NCI-H2227 (cell line): ENCODE results near the gene ITPRID2.
"Not testable (repeated sequence)": the region's sequence is repeated elsewhere in the genome, so short reads cannot be mapped to it uniquely, and the experiment has no call there.

Experiments used
- DNase-seq: peaks from one replicate; lab custom pipeline; 2025; ENCODE audit not compliant: unreplicated experiment; lab: John Stamatoyannopoulos, UW

The ITPRID2 gene

DNA sequence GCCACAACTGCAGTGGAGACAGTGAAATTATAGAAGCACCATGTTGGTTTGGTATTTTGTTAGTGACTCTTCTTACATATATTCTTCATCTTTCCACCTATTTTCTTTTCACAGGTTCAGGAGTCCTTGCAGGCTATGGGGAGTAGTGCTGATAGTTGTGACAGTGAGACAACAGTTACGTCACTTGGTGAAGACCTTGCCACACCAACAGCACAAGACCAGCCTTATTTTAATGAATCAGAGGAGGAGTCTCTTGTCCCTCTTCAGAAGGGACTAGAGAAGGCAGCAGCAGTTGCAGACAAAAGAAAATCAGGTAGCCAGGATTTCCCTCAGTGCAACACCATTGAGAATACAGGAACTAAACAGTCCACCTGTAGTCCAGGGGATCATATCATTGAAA lies 23.6 kb downstream of the ITPRID2 start:
- no peak for DNase-seq

DNA sequence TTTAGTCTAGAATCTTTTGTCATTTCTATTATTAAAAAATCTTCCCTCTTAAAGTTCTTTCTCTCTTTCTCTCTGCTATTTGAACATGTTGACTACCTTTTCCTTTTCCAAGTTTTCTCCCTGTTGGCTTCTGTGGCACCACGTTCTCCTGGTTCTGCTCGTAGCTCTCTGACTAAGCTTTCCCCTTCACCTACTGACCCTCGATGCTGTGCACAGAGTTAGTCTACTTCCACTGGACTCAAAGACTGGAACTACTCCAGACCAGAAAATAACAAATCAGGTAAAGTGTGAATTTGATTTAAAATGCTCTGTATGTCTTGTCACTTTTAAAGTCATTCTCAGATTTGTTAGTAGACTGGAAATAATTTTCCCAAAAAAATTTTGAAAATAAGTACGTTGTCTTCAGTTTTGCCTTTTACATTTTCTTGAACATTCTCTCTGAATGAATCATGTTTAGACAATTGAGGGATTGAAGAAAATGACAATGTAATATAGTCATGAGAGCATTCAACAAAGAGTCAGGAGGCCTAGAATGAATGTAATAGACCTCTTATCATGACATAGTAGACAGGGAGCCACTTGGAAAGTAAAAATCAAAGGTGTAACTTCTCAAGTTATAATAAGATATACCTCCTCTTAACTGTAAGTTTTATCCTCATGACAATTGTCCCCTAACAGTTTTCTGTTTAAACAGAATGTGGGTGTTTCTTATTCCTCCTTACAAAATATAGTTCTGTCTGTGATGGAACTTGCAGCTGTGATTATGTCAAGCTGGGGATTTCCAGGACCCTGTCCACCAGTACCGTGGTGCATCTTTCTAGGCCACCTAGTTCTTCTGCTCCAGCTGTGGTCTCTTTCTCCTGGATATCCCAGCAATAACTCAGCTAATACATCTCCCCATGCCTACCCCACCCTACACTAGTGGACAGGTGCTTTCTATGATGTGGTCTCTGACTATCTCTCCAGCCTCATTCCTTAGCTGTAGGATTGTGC lies 25.5 kb downstream of the ITPRID2 start:
- DNase-seq: no peak

DNA sequence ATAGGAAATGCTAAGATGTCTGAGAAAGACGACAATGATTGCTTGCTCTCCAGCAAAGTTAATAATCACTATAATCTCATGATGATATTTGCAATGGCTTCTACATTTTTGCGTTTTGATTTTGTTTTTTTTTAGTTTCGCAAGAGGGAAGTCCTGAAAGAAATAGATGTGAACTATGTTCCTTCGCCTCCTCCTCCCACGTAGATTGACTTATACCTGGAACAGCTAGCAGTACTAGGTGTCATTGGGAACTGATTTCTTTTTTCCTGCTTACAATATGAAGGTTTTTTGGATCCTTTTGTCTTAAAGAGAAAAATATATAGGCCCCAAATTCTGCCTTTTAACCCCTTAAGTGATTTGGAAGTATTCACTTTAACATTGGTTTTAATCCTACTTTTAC lies 26.7 kb downstream of the ITPRID2 start:
- no peak for DNase-seq

DNA sequence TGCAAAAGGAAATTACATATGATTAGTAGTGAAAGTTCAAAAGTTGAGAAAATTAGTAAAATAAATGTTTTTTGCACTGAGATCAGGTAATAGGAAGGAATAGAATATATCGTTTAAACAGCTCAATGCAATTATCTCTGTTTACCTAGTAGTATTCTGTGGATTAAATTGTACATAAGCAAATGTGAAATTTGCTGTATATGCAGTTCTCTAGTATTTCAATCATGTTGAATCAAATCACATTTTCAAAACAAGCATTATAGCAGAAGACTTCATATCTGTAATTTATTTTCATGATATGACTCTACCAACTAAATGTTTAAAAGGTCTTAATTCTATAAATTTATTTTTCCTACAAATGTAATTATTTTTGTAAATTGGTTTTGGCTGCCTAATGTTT lies 31.6 kb downstream of the ITPRID2 start:
- no peak for DNase-seq

DNA sequence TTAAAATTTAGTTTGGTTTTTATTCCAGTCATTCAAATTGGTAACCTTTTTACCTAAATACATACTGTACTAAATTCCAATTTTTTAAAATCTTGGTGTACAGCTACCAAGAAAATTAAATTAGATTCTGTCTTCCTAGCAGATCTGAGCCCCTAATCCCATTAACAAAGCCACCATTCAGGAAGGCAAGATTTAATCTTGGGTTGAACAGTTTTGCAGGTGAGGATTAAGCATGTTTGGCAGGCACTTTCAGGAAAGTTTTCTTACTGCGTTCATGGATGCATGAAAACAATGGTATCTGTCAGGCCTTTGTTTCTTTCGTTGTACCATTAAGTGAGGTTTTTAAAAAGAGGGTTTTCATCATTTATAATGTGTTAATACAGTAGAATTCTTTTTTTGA lies 32.8 kb downstream of the ITPRID2 start:
- no peak for DNase-seq

DNA sequence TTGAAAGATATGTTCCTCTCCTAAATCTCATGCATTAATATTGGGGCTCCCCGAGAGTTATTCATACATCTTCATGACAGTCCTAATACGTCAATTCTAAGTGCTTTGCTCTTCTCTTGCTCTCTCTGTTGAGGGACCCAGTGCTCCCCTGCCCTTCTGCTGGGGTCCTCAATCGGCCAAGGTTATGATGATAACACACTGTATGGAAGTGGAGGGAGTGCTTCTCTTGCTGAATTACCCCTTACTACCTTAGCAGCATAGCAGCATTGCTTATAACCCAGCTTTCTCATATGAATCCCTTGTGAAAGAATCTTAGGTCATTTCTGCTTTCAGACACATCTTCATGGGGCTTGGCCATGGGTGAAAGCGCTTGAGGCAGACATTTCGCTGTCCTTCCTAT lies 43.2 kb downstream of the ITPRID2 start:
- no peak for DNase-seq

DNA sequence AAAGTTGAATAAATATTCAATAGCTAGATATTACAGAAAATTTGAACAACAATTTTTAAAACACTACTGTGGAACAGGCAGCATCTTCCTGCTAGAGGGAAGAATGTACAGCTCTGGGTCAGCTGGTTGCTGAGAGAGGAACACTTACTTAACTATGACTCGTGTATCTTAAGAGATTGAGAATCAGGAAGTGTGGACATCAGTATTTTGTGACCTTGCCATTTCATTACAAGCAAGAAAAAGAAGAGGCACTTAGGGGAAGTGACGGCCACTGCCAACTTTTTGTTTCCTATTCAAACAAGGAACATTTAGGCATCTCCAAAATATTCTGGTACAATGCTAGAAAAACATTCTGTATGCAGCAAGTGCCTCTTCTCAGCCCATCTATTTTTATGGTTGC lies 45.9 kb downstream of the ITPRID2 start:
- DNase-seq: no peak

DNA sequence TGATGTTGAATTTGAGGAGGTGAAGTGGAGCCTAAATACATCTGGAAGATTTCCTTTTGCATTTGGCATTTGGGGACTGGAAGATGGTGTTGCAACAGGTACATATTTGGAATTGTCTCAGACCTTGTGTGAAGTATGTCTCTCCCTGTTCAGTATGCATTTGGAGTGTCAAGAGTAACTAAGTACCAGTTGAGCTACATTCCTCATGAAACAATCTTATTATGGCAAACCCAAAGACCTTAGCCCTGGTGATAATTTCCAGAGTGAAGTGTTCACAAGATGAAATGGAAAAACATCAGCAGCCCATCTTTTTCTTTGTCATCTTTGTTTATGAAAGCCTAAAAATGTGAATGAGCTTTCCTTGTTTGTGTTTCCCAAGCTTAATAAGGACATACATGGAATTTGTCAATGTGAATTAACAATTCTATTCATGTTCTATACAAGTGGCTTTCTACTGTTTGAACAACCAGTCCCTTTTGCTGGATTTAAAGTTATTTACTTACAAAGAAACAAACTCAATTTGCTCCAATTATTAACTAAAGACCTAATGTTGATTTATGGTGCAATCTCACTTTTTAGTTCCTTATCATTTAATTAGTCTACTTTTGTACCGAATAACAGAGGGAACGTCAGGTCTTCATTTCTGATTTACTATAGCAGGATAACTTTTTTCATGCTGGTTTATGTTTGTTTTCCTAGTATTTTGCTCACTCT lies 52.0 kb downstream of the ITPRID2 start:
- DNase-seq: no peak

DNA sequence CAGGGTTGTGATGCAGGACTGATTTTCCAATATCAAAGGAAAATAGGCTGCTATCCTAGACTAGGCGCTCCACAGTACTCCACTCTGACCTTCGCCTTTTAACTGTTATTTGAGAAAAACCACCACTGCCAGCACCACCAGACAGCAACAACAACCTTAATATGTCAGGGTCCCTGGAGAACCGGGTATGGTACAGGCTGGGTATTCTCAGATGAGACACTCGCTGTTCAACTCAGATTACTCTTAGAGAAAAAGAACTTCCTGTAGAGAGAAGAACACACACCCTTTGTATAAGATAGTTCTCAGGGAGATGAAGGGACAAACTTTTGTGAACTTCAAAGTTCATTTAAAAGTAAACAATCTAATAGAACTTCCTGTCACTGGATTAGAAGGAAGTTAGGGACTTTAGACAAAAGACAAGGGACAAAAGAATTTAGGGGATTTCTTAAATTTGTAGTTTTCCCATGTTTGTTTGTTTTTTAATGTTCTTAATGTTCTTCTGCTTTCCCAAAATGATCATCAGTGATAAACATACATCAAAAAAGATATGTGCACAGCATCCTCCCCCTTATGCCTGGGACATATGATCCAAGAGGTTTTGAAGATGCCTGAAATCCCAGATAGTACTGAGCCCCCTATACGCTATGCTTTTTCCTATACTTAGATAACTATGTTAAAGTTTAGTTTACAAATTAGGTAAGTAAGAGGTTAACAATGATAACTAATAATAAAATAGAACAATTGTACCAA lies 52.8 kb downstream of the ITPRID2 start:
- no peak for DNase-seq

DNA sequence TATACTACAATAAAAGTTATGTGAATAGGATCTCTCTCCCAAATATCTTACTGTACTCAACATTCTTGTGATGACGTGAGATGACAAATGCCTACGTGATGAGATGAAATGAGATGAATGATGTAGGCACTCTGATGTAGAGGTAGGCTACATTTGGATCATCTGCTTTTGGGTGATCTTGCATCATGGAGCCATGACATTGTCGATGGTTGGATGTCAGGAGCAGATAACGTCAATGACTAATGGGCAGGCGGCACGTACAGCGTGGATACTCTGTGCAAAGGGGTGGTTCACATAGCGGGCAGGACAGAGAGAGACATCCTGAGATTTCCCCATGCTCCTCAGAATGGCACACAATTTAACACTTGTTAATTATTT lies 53.4 kb downstream of the ITPRID2 start:
- DNase-seq: no peak

DNA sequence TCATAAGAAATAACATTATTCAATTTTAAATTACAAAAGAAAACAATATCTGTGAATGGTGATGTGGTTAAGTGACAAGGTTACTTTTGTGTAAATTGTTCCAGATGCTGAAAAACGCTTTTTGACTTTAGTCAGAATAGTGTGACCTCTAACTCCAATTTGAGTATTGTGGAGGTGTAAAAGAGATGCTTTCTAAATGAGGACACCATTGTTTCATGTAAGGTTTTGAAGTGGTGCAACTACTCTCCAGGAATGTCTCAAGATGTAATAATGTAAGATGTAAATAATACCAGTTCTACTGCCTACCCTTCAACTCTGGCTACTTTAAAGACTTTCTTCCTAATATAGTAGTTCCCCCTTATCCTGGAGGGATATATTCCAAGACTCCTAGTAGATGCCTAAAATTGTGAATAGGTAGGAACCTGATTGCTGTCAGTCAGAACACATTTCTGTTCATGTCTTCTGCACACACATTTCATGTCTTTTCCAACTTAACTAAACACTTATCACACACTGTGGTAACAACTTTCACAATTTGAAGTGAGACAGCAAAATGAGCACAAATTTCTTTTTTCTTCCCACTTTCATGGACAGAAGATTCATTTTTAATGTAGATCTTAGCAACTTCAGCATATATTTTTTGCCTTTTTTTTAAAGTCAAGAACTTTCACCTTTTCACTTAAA lies 55.1 kb downstream of the ITPRID2 start:
- no peak for DNase-seq

DNA sequence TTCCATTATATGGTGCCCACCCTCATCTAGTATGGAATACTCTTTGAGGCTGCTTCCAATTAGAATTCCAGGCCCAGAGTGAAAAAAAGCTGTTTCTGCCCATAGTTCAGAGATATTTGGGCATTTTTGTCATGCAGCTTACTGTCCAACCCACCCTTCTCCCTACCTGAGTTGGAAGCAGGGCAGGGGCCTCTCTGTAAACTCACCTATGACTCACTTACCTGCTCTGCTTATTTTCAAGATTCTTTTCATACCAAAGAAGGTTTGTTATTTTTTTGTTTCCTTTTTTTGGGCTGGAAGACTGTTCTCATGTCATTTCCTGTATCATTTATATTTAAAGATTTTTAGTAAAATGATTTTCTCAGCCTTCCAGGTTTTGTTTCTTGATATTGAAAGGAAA lies 55.7 kb downstream of the ITPRID2 start:
- DNase-seq: no peak

DNA sequence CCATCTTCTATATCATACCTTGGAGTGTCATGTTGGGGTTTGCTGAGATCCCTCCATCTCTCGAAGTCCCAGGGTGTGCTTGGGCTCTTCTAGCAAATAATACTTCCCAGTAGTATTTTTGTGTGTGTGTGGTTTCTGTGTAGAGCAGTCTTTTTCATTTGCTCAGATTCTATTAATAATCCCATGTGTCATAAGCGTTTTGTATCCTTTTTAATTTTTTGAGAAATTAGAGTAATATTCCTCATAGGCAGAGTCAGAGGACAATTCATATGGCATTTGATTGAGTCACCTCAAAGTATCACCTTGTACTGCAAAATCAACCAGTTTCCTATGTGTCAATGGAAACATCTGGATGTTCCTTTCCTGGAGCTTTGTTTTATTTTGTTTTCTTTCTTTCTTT lies 56.7 kb downstream of the ITPRID2 start:
- DNase-seq: no peak

DNA sequence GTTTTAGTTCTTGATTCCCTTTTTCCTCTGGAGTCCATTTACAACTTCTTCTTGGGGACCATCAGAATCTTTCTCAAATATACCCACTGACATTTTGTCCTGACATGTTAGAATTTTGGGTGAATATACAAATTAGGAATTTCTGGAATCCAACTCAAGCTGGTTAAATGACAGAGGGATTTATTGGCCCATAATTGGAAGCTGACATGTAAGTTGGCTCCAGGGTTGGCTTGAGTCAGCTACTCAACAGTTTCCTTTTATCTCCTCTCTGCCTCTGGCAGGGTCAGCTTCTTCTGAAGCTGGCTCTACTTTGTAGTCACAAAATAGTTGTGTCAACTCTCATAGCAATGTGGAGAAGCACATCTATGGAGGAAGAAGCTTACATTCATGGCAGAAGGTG lies 57.5 kb downstream of the ITPRID2 start:
- DNase-seq: no peak

DNA sequence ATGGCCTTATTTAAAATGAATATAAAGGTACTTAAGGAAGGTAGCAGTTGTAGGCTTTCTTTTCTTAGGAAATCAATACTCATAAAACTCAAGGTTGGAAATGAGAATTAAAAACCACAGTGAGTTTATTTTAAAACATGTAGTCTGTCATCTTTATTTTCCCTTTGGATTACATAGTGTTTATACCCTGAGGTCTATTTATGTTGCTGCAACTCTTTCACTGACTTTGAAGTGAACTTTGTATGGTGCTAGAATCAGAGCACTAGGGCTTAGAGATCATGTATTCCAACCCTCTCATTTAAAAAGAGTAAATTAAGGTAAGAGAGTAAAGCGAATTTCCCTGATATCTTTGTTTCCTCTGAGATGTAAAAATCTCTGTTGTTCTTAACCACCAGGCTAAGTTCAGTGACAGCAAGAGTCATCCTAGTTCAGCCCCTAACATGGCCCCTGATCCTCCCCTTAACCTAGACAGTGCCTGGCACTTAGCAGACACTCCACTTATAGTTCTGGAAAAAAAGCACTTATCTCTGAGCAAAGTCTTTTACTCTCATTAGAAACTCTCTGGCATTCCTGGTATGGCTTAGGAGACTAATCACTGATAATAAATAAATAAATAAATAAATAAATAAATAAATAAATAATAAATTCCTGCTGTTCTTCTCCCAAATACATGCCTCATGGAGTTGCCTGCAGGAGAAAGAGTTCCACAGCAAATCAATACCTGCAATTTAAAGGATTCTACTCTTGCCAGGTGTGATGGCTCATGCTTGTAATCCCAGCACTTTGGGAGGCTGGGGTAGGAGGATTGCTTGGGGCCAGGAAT lies 61.1 kb downstream of the ITPRID2 start:
- DNase-seq: no peak

DNA sequence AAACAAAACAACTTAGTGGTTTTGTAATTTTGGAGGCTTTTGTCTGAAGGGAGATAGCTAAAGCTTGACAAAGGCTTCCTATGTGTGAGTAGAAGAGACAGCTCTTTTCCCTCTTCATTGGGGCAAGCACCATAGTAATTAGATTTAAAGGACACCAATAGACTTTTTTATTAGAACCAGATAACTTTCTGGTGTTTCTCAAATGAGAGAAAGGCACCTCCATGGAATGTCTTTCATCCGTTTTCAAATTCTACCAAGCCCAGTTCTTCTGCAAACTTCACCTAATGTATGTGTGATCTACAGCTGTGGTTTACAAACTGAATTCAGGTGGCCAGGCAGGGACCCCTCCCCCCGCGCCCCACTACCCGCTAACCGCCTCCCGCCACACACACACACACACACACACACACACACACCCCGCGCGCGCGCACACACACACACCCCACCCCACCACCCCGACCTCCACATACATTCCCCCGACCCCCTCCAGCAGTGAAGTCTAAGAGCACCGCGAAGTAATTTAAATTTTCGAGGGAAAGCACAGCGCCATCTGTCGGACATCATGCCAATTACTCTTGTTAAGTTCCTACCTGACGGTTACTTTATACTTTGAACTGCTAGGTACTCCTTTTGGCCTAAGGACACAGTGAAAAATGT lies 62.5 kb downstream of the ITPRID2 start:
- DNase-seq: peak; percentile 89

DNA sequence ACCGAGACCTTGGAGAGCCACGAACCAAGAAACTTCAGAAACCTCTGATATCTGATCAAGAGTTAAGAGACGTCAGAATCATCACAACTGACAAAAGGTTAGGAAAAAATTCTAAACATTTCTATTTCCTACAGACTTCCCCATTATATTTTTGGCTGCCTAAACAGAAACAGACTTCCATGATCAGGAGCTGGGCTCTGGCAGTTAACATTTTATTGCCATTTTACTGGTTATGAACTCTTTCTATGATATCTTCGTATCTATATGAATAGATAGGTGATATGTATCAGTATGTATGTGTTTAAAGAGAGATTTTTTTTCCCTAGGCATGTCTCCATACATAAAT lies 63.0 kb downstream of the ITPRID2 start:
- no peak for DNase-seq

DNA sequence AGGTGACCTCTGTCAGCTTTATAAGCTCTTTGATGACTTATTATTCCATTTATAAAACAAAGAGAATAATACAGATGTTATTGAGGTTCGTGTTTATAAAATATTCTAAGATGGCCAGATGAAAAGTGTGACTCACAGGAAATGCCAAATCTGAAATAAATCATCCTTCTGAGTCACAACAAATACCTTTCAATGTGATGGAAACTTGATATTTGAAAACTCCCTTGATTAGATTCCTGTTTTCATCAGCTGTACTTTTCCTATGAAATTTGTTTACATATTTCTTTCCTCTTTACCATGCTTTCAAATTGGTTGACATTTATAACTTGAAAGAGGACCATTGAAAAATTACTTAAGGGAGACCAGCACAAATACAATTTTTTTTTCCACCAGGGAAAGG lies 63.5 kb downstream of the ITPRID2 start:
- no peak for DNase-seq

DNA sequence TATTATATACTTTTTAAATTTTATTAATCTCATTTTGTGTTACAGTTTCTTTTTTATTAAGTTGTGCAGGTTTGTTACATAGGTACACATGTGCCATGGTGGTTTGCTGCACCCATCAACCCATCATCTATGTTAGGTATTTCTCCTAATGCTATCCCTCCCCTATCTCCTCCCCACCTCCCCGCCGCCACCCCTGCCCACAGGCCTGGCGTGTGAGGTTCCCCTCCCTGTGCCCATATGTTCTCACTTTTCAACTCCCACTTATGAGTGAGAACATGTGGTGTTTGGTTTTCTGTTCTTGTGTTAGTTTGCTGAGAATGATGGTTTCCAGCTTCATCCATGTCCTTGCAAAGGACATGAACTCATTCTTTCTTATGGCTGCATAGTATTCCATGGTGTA lies 64.3 kb downstream of the ITPRID2 start:
- DNase-seq: not testable (repeated sequence)

DNA sequence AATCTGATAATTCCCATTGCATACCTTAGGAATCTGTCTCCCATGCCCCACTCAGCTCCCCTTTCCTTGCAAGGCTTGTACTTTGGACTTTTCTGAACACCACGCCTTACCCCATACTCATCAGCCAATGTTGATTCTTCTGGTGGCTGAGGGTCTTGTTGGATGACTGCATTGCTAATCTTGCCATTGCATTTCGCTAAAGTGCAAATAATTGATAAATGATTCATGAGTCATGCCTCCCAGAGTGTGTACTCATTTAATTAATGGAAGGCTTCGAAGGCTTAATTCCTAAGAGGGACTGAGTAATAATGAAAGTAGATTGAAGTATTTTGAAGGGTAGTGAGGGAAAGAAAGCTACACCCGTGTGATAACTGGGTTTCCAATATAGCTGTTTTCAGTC lies 66.1 kb downstream of the ITPRID2 start:
- no peak for DNase-seq
